Fibroblast of lung (primary cell): ENCODE data around the gene SLC13A5. TPM values are rescaled to one million over a fixed set of nuclear protein-coding genes. Genes with fewer than 3 reads are reported as not detected.

Source experiments
- DNase-seq, 2 donors: peaks; one replicate each; pipeline versions ENCODE4 v3.0.0 to v3.0.0-alpha.2; 2010; ENCODE audit warnings: low read depth in 2 of 2
- H2AFZ ChIP-seq: 2 replicates; pipeline ENCODE4 v1.5.1; 2012; ENCODE audit warnings: low read length, control low read depth, inconsistent platforms
- H3K27ac ChIP-seq: 2 replicates; pipeline ENCODE4 v1.5.1; 2011; ENCODE audit warnings: low read length, control low read depth; ENCODE audit not compliant: insufficient read depth
- H3K27me3 ChIP-seq: 2 replicates; pipeline ENCODE4 v1.5.1; 2011; ENCODE audit warnings: mild to moderate bottlenecking, low read length; ENCODE audit not compliant: control insufficient read depth, insufficient read depth
- H3K36me3 ChIP-seq: 2 replicates; pipeline ENCODE4 v1.5.1; 2011; ENCODE audit warnings: low read length; ENCODE audit not compliant: control insufficient read depth, insufficient read depth
- H3K4me1 ChIP-seq: 2 replicates; pipeline ENCODE4 v1.5.1; 2011; ENCODE audit warnings: low read length; ENCODE audit not compliant: control insufficient read depth, insufficient read depth; ENCODE audit errors: extremely low read depth
- H3K4me2 ChIP-seq: 2 replicates; pipeline ENCODE4 v1.5.1; 2011; ENCODE audit warnings: low read length, control low read depth; ENCODE audit not compliant: insufficient read depth; ENCODE audit errors: extremely low read depth
- H3K4me3 ChIP-seq, 4 experiments: fragments of 200-600 bp in 1 of 4; sonication (generic) in 1 of 4; replicated peaks in 1 of 4; 2 replicates each; pipeline ENCODE4 v1.5.1; 2011 to 2016; ENCODE audit warnings: low read length in 4 of 4, low read depth in 3 of 4, mild to moderate bottlenecking in 3 of 4, control low read depth in 2 of 4, inconsistent platforms in 1 of 4, mixed read lengths in 1 of 4; ENCODE audit not compliant: insufficient read depth in 1 of 4; ENCODE audit errors: control extremely low read depth in 1 of 4
- H3K79me2 ChIP-seq: 2 replicates; pipeline ENCODE4 v1.5.1; 2012; ENCODE audit warnings: mild to moderate bottlenecking, low read length, inconsistent platforms; ENCODE audit not compliant: control insufficient read depth, insufficient read depth
- H3K9ac ChIP-seq: 2 replicates; pipeline ENCODE4 v1.5.1; 2011; ENCODE audit warnings: mild to moderate bottlenecking, low read length, control low read depth; ENCODE audit not compliant: insufficient read depth
- H3K9me3 ChIP-seq: 2 replicates; pipeline ENCODE4 v1.5.1; 2012; ENCODE audit warnings: low read depth, low read length; ENCODE audit not compliant: control insufficient read depth, insufficient read depth
- H4K20me1 ChIP-seq: 2 replicates; pipeline ENCODE4 v1.5.1; 2011; ENCODE audit warnings: low read length; ENCODE audit not compliant: control insufficient read depth, insufficient read depth; ENCODE audit errors: extremely low read depth
- EZH2 ChIP-seq: IDR thresholded peaks from 2 replicates; pipeline ENCODE4 v1.5.1; 2012; ENCODE audit warnings: low read length, control low read depth, mild to moderate bottlenecking; ENCODE audit errors: missing control alignments
- polyA plus RNA-seq, 2 donors: library from polyadenylated mRNA; depleted of rRNA in 1 of 2; stranded (reverse) in 1 of 2; unstranded in 1 of 2; fragments of >200 nt; gene quantifications; 2 replicates each; pipeline ENCODE4 v1.2.1, GENCODE V29; 2011 to 2012; ENCODE audit warnings: missing spikeins in 1 of 2
- total RNA-seq: library from RNA; depleted of rRNA; stranded (reverse); fragments of >200 nt; gene quantifications from 2 replicates; pipeline ENCODE4 v1.2.1, GENCODE V29; 2014
- TF ChIP-seq, protein P1 (sequence below), 2 donors: IDR thresholded peaks in 1 of 2; conservative IDR thresholded peaks in 1 of 2; 1 replicate in 1 of 2; 2 replicates in 1 of 2; pipeline ENCODE4 v1.5.1; 2011 to 2012; ENCODE audit warnings: low read length in 2 of 2, control low read depth in 1 of 2, inconsistent platforms in 1 of 2, low read depth in 1 of 2, mild to moderate bottlenecking in 1 of 2

The SLC13A5 gene
- total and polyA plus RNA-seq, 2 donors (not counting 1 experiment from before 2014, with no cell fraction given): not detected

DNA sequence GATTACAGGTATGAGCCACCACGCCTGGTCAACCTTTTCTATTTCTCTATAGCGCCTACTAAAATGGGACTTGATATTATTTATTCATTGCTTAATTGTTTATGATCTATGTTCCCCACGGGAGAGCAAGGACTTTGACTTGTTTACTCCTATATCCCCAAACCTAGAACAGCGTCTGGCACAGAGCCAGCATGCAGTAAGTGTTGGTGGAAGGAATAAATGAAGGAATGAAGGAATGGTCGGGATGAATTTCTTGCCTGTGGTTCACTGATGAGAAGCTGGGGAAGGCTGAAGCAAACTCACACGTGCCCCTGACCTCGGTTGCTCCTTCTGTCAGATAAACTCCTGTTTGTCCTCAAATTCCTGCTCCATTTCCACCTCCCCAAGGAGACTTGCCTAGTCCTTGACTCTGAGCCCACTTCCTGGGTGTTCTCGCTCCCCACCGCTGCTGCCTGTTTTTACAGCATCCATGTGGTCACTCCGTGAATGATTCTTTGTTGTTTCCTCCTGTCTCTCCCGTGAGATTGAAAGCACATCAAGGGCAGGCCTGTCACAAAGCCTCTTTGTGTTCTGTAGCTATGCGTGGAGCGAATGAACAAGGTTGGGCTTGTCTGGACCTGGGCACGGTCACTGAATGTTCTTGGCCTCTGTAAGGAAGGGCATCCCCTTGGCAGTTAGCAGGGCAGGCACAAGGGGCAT is 44.3 kb downstream of the SLC13A5 start:
- no peaks in the 10 kb centered on the region for H4K20me1 ChIP-seq
- no peaks in the 10 kb centered on the region for H3K79me2 ChIP-seq
- H3K4me2 ChIP-seq: no peak overlapping the region
- no peak for DNase-seq
- no peaks in the 10 kb centered on the region for H3K4me1 ChIP-seq
- peaks cover 7% of the 10 kb centered on the region for H3K27me3 ChIP-seq
- TF ChIP-seq, protein P1, sequence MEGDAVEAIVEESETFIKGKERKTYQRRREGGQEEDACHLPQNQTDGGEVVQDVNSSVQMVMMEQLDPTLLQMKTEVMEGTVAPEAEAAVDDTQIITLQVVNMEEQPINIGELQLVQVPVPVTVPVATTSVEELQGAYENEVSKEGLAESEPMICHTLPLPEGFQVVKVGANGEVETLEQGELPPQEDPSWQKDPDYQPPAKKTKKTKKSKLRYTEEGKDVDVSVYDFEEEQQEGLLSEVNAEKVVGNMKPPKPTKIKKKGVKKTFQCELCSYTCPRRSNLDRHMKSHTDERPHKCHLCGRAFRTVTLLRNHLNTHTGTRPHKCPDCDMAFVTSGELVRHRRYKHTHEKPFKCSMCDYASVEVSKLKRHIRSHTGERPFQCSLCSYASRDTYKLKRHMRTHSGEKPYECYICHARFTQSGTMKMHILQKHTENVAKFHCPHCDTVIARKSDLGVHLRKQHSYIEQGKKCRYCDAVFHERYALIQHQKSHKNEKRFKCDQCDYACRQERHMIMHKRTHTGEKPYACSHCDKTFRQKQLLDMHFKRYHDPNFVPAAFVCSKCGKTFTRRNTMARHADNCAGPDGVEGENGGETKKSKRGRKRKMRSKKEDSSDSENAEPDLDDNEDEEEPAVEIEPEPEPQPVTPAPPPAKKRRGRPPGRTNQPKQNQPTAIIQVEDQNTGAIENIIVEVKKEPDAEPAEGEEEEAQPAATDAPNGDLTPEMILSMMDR (conservative IDR thresholded peaks at IDR 0.05 in 1 of 2, IDR thresholded peaks at IDR 0.05 in 1 of 2; ENCODE audit: low read depth in 1 of 2, low read length in 2 of 2): no peak
- no peak for TF ChIP-seq EZH2
- H3K36me3 ChIP-seq: no peaks in the 10 kb centered on the region
- no peak overlapping the region for H3K4me3 ChIP-seq
- no peak overlapping the region for H3K27ac ChIP-seq
- no peak overlapping the region for H2AFZ ChIP-seq
- H3K9me3 ChIP-seq: no peaks in the 10 kb centered on the region
- H3K9ac ChIP-seq: no peak overlapping the region

DNA sequence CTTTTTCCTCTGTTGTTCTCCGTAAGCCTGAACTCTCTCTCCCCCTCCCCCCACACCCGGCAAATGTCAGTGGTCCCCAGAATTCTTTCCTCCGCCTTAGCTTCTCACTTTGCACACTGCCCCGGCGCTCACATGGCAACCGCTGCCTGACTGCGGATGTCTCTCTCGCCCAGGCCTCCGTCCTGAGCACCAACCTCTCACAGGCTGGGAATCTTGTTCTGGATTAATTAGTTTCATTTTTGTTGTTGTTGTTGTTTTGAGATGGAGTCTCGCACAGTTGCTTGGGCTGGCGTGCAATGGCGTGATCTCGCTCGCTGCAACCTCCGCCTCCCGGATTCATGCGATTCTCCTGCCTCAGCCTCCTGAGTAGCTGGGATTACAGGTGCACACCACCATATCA is 45.0 kb downstream of the SLC13A5 start:
- no peak for DNase-seq
- no peaks in the 10 kb centered on the region for H3K79me2 ChIP-seq
- H3K27me3 ChIP-seq: peaks cover 7% of the 10 kb centered on the region
- H3K36me3 ChIP-seq: no peaks in the 10 kb centered on the region
- H2AFZ ChIP-seq: no peak overlapping the region
- TF ChIP-seq, protein P1 (conservative IDR thresholded peaks at IDR 0.05 in 1 of 2, IDR thresholded peaks at IDR 0.05 in 1 of 2; ENCODE audit: low read depth in 1 of 2, low read length in 2 of 2): no peak
- TF ChIP-seq EZH2: no peak
- H4K20me1 ChIP-seq: no peaks in the 10 kb centered on the region
- H3K9me3 ChIP-seq: no peaks in the 10 kb centered on the region
- H3K27ac ChIP-seq: no peak overlapping the region
- no peak overlapping the region for H3K9ac ChIP-seq
- H3K4me2 ChIP-seq: no peak overlapping the region
- H3K4me1 ChIP-seq: no peaks in the 10 kb centered on the region
- H3K4me3 ChIP-seq: no peak overlapping the region

DNA sequence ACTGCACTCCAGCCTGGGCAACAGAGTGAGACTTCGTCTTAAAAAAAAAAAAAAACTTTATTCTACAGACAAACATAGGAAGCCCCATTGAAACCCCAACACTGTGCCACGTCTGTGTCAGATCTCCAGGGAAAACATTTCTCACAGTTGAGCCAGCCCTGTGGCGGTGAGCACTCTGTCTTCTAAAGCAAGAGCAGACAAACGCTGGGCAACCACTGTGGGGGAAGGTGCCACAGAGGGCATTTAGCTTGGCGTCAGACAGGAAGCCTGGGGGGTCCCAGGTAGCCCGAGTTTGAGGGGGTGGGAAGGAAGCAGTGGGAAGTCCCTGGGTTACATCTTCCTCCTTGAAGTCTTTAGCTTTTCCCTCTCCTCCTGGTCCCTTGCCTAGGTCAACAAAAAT is 45.7 kb downstream of the SLC13A5 start:
- Histone ChIP-seq H3K27ac (no peak overlapping the region), H3K36me3 (no peaks in the 10 kb centered on the region), H3K4me2 (no peak overlapping the region), H3K9ac (no peak overlapping the region), H4K20me1 (no peaks in the 10 kb centered on the region), H3K79me2 (no peaks in the 10 kb centered on the region), H3K27me3 (peaks cover 7% of the 10 kb centered on the region), H3K9me3 (no peaks in the 10 kb centered on the region), H3K4me1 (no peaks in the 10 kb centered on the region), H3K4me3 (no peak overlapping the region), H2AFZ (no peak overlapping the region)
- DNase-seq: no peak
- TF ChIP-seq, protein P1 (conservative IDR thresholded peaks at IDR 0.05 in 1 of 2, IDR thresholded peaks at IDR 0.05 in 1 of 2; ENCODE audit: low read depth in 1 of 2, low read length in 2 of 2): no peak
- TF ChIP-seq EZH2: no peak
